Colonic mucosa (tissue), 4 donors: Measurements from ENCODE around the gene TMEM259. TPM values are rescaled to one million over a fixed set of nuclear protein-coding genes. Genes with fewer than 3 reads are reported as not detected.

Experiments
- DNase-seq: peaks from one replicate; pipeline ENCODE4 v3.0.0-alpha.2; 2020
- H3K27ac ChIP-seq: fragments of 200-600 bp; one replicate; pipeline ENCODE4 v1.8.0; 2021
- H3K27me3 ChIP-seq: fragments of 200-600 bp; one replicate; pipeline ENCODE4 v1.8.0; 2021
- H3K36me3 ChIP-seq: fragments of 200-600 bp; one replicate; pipeline ENCODE4 v1.8.0; 2021
- H3K4me1 ChIP-seq: fragments of 200-600 bp; one replicate; pipeline ENCODE4 v1.8.0; 2021; ENCODE audit warnings: mild to moderate bottlenecking
- H3K4me3 ChIP-seq: fragments of 200-600 bp; one replicate; pipeline ENCODE4 v1.8.0; 2021
- H3K9ac ChIP-seq, 2 donors: one replicate each; pipeline ENCODE4 v1.7.0; 2013; ENCODE audit warnings: control low read depth in 2 of 2, low read depth in 2 of 2, low read length in 2 of 2
- H3K9me3 ChIP-seq: fragments of 200-600 bp; one replicate; pipeline ENCODE4 v1.8.0; 2021
- intact Hi-C: fragments of 100-400 bp; cut with DNase I; formaldehyde crosslinking; loops from one replicate; pipeline ENCODE4 v1.14.1; 2022
- total RNA-seq, 2 donors: library from RNA; stranded (reverse); fragmentation: NEBNext Ultra II Directional in 1 of 2; extraction: Animal tissue kit (Norgen Biotek cat#: 25700) in 1 of 2; gene quantifications; one replicate each; pipeline ENCODE4 v1.2.1, GENCODE V29; 2021
- TF ChIP-seq, protein P1 (sequence below): fragments of 200-600 bp; IDR thresholded peaks from one replicate; pipeline ENCODE4 v1.8.0; 2022; ENCODE audit warnings: antibody characterized with exemption, mild to moderate bottlenecking
- donor health status: healthy.
- donor health status: DM: no; HTN: no; CAD: no.
- donor health status: DM: no; HTN: no; CAD: no.

TMEM259 gene
- total RNA-seq, 2 donors from 2014 or later = 170 to 235 TPM

DNA sequence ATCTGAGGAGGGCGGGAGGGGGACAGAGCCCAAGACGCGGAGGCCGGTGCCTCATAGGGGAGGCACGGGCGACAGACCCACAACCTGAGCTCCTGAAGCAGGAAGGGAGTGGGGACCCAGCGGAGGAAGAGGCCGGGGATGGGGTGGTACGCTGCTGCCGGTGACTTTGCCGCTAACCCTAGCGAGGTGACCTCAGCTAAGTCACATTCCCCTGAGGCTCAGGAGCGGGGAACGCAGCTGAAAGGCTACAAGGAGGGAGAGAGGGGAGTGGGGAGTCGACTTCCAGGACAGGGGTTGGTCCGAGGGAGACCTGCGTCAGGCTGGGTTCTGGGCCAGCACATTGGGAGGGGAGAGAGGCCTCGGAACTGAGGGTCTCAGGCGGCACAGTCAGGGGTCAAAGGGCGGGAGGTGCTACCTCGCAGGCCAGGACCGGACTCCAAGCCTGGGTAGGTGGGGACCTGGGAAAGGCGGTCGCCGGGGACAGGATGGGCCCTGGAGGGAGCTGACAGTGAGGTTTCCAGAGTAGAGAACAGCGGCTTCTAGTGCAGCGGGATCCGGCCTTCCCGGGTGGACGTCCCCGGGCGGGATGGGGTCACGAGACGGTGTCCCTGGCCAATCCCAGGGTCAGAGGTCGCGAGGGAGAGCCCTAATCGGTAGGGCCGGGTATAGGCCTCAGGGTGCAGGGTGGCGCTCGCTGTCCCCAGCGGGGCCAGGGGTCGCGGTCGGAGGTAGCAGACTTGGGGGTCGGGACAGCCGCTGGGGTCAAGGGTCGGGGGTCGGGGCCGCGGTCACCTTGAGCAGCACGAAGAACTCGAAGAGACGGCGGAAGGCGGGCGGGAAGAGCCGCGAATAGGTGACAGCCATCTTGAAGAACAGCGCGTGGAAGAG lies 699 bp downstream of the TMEM259 start:
- peaks cover 41% of the 10 kb centered on the region for H3K4me1 ChIP-seq
- H3K9me3 ChIP-seq = no peaks in the 10 kb centered on the region
- intact Hi-C loops = no loop called here
- no peaks in the 10 kb centered on the region for H3K27me3 ChIP-seq
- H3K36me3 ChIP-seq = no peaks in the 10 kb centered on the region
- H3K4me3 ChIP-seq = peak overlapping the region; percentile 80
- peak overlapping the region; percentile 95 to 96 for H3K9ac ChIP-seq
- peak; percentile 57 for DNase-seq
- H3K27ac ChIP-seq = peak overlapping the region; percentile 90
- TF ChIP-seq, protein P1, sequence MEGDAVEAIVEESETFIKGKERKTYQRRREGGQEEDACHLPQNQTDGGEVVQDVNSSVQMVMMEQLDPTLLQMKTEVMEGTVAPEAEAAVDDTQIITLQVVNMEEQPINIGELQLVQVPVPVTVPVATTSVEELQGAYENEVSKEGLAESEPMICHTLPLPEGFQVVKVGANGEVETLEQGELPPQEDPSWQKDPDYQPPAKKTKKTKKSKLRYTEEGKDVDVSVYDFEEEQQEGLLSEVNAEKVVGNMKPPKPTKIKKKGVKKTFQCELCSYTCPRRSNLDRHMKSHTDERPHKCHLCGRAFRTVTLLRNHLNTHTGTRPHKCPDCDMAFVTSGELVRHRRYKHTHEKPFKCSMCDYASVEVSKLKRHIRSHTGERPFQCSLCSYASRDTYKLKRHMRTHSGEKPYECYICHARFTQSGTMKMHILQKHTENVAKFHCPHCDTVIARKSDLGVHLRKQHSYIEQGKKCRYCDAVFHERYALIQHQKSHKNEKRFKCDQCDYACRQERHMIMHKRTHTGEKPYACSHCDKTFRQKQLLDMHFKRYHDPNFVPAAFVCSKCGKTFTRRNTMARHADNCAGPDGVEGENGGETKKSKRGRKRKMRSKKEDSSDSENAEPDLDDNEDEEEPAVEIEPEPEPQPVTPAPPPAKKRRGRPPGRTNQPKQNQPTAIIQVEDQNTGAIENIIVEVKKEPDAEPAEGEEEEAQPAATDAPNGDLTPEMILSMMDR = no peak

DNA sequence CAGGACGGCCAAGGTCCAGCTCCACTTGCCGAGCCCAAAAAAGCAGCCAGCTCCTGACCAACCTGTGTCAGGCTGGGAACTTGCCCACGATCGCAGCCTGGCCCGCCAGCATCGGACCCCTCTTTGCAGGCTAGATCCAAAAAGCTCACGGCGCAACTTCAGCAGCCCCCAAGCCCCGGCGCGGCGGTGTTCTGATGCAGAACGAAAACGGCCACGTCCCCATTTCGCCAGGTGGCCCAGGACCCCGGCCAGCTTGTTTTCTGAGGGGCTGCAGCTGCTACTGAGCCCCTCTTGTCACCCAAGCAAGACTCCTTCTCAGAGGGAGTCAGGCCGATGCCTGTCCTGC lies 1.3 kb downstream of the TMEM259 start:
- Histone ChIP-seq H3K36me3 (no peaks in the 10 kb centered on the region), H3K4me1 (peaks cover 41% of the 10 kb centered on the region), H3K27ac (no peak overlapping the region), H3K9ac (peak overlapping the region; percentile 95 to 96), H3K27me3 (no peaks in the 10 kb centered on the region), H3K4me3 (peak overlapping the region; percentile 80), H3K9me3 (no peaks in the 10 kb centered on the region)
- intact Hi-C loops = no loop called here
- TF ChIP-seq, protein P1 = no peak
- DNase-seq = no peak

DNA sequence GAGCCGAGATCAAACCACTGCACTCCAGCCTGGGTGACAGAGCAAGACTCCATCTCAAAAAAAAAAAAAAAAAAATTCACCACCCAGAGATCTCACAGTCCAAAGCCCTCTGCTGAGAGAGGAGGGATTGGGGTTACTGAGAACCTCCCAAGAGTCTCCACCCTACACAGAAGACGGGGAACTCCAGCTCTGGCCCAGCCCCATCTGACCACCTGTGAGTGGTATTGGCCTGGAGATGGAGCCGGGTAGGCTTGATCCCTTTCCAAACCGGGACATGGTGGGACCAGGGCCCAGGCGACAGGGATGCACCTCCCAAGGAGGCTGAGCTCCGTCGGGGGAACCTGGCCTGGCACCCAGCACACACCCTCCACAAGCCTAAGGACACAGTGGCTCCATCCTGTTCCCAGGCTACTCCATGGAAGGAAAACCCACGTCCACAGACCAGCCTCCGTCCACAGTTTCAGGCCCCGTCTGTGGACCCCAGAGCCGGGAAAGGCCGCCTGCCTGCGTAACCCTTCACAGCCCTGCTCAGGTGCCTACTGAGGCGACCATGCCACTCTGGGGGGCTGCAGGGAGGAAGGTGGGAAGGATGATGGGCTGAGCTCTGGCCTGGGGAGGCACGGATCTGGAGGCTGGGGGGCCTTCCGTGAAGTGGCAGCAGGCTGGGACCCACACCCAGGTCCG lies 1.8 kb downstream of the TMEM259 start:
- Histone ChIP-seq H3K9me3 (no peaks in the 10 kb centered on the region), H3K36me3 (no peaks in the 10 kb centered on the region), H3K27ac (no peak overlapping the region), H3K4me1 (peaks cover 41% of the 10 kb centered on the region), H3K27me3 (no peaks in the 10 kb centered on the region), H3K9ac (peak overlapping the region; percentile 95 to 96), H3K4me3 (peak overlapping the region; percentile 80)
- TF ChIP-seq, protein P1 = no peak
- intact Hi-C loops = no loop called here
- DNase-seq = no peak

DNA sequence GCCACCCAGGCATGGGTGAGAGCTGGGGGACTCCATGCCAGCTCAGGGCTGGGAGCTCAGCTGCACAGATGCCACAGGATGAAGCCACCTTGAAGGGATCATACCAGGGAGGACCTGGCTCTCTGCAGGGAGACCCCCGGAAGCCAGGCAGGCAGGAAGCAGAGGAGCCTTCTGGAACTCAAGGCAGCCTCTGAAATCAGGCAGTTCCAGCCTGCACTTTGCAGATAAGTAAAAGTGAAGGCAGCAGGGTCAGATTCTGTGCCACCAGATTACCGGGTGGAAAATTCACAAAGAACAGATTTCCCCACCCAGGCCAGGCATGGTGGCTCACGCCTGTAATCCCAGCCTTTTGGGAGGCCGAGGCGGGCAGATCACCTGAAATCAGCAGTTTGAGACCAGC lies 2.5 kb downstream of the TMEM259 start:
- Histone ChIP-seq H3K9ac (no peak overlapping the region), H3K9me3 (no peaks in the 10 kb centered on the region), H3K27me3 (no peaks in the 10 kb centered on the region), H3K4me3 (no peak overlapping the region), H3K4me1 (peaks cover 41% of the 10 kb centered on the region), H3K27ac (peak overlapping the region; percentile 63), H3K36me3 (no peaks in the 10 kb centered on the region)
- intact Hi-C loops = no loop called here
- TF ChIP-seq, protein P1 = no peak
- DNase-seq = no peak

DNA sequence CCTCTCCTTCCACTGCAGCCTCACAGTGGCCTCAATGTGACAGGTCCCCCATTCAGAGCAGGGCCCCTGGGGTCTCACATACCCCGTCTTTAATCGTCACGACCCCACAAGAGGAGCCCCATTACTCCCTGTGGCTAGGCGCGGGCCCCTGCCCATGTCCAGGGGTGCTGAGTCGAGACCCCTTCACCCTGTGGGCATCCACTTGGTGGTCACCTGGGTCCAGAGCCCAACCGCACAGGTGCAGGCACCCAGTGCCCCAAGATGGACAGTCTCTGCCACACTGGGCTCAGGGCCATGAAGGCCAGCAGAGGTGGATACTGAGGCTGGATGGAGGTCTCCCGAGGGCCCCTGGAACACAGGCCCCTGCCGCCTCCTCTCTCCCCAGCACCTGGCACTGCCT lies 3.0 kb downstream of the TMEM259 start:
- no peak for DNase-seq
- H3K4me3 ChIP-seq = no peak overlapping the region
- H3K27me3 ChIP-seq = no peaks in the 10 kb centered on the region
- TF ChIP-seq, protein P1 = no peak
- no peaks in the 10 kb centered on the region for H3K36me3 ChIP-seq
- no peaks in the 10 kb centered on the region for H3K9me3 ChIP-seq
- H3K4me1 ChIP-seq = peaks cover 41% of the 10 kb centered on the region
- peak overlapping the region; percentile 63 for H3K27ac ChIP-seq
- peak overlapping the region; percentile 21 to 47 for H3K9ac ChIP-seq
- intact Hi-C loops = no loop called here
